ENCODE data around the gene TMEM39A. TPM values are rescaled to one million over a fixed set of nuclear protein-coding genes. Genes with fewer than 3 reads are reported as not detected.

Gene TMEM39A
- total RNA-seq, 1 experiment from 2014 or later = 46.8 TPM

GRCh38 chr3:119443179-119443578 lies 20.2 kb downstream of the TMEM39A start:
- Histone ChIP-seq H3K4me3 (no peak overlapping the region), H2AFZ (no peak overlapping the region), H3K27me3 (ENCODE audit: insufficient read depth, low read depth) (no peaks in the 10 kb centered on the region), H3K4me1 (replicated peaks; ENCODE audit: insufficient read depth) (no peaks in the 10 kb centered on the region), H3K9me2 (ENCODE audit: insufficient read depth) (no peaks in the 10 kb centered on the region), H3K4me2 (no peak overlapping the region), H3K9me3 (ENCODE audit: insufficient read depth, low read depth) (no peaks in the 10 kb centered on the region), H3K79me2 (ENCODE audit: low read depth) (no peaks in the 10 kb centered on the region), H3K36me3 (ENCODE audit: low read depth) (peaks cover 37% of the 10 kb centered on the region), H4K20me1 (ENCODE audit: insufficient read depth) (peaks cover 6% of the 10 kb centered on the region; the same call in 1 of the 2 replicates), H3K27ac (no peak overlapping the region), H3F3A (ENCODE audit: insufficient read depth, low read depth) (0 out of 2 replicates have a peak, but pooled peaks cover 5% of the 10 kb centered on the region)
- no TSS peak for BruUV-seq (replicated peaks)
- ChIA-PET CTCF (no interaction called here), POLR2A (ENCODE audit: unreplicated experiment) (interaction anchor here (0.6 kb wide), 1 partner anchor 10 kb away, joined by 23 read pairs; no protein-coding TSS in a partner anchor)
- DNase-seq = no peak
- no peak for TF ChIP-seq EZH2 (IDR thresholded peaks at IDR 0.05; ENCODE audit: low read depth)
- TF ChIP-seq CTCF (conservative IDR thresholded peaks at IDR 0.05) = no peak
- intact Hi-C loops (cut with micrococcal nuclease; ENCODE audit: unreplicated experiment) = loop anchor here (10.0 kb wide), 1 partner anchor 72 kb away; no protein-coding TSS in a partner anchor

GRCh38 chr3:119437691-119438258 lies 25.6 kb downstream of the TMEM39A start:
- intact Hi-C loops (cut with micrococcal nuclease; ENCODE audit: unreplicated experiment) = no loop called here
- Histone ChIP-seq H4K20me1 (ENCODE audit: insufficient read depth) (no peaks in the 10 kb centered on the region), H3K9me3 (ENCODE audit: insufficient read depth, low read depth) (no peaks in the 10 kb centered on the region; the same call in 1 of the 2 replicates), H3K4me2 (no peak overlapping the region), H2AFZ (no peak overlapping the region), H3K9me2 (ENCODE audit: insufficient read depth) (no peaks in the 10 kb centered on the region), H3K4me3 (no peak overlapping the region), H3K79me2 (ENCODE audit: low read depth) (no peaks in the 10 kb centered on the region), H3K27me3 (ENCODE audit: insufficient read depth, low read depth) (no peaks in the 10 kb centered on the region), H3K4me1 (replicated peaks; ENCODE audit: insufficient read depth) (no peaks in the 10 kb centered on the region), H3K27ac (no peak overlapping the region), H3F3A (ENCODE audit: insufficient read depth, low read depth) (no peaks in the 10 kb centered on the region), H3K36me3 (ENCODE audit: low read depth) (peaks cover 48% of the 10 kb centered on the region)
- POLR2A ChIA-PET (ENCODE audit: unreplicated experiment) = no interaction called here
- BruUV-seq (replicated peaks) = no TSS peak
- DNase-seq = no peak
- CTCF ChIA-PET = no interaction called here
- TF ChIP-seq EZH2 (IDR thresholded peaks at IDR 0.05; ENCODE audit: low read depth) (no peak), CTCF (conservative IDR thresholded peaks at IDR 0.05) (no peak)

GRCh38 chr3:119436977-119437376 lies 26.4 kb downstream of the TMEM39A start:
- POLR2A ChIA-PET (ENCODE audit: unreplicated experiment) = no interaction called here
- intact Hi-C loops (cut with micrococcal nuclease; ENCODE audit: unreplicated experiment) = no loop called here
- no peak overlapping the region for H3K4me2 ChIP-seq
- peaks cover 48% of the 10 kb centered on the region for H3K36me3 ChIP-seq (ENCODE audit: low read depth)
- H3K79me2 ChIP-seq (ENCODE audit: low read depth) = no peaks in the 10 kb centered on the region
- TF ChIP-seq CTCF (conservative IDR thresholded peaks at IDR 0.05) = no peak
- no peak for TF ChIP-seq EZH2 (IDR thresholded peaks at IDR 0.05; ENCODE audit: low read depth)
- H4K20me1 ChIP-seq (ENCODE audit: insufficient read depth) = no peaks in the 10 kb centered on the region
- no peaks in the 10 kb centered on the region; the same call in 1 of the 2 replicates for H3K9me3 ChIP-seq (ENCODE audit: insufficient read depth, low read depth)
- no peak for DNase-seq
- H3K27ac ChIP-seq = no peak overlapping the region
- H2AFZ ChIP-seq = no peak overlapping the region
- H3K27me3 ChIP-seq (ENCODE audit: insufficient read depth, low read depth) = no peaks in the 10 kb centered on the region
- CTCF ChIA-PET = no interaction called here
- H3K4me1 ChIP-seq (replicated peaks; ENCODE audit: insufficient read depth) = no peaks in the 10 kb centered on the region
- BruUV-seq (replicated peaks) = no TSS peak
- H3F3A ChIP-seq (ENCODE audit: insufficient read depth, low read depth) = no peaks in the 10 kb centered on the region
- no peak overlapping the region for H3K4me3 ChIP-seq
- H3K9me2 ChIP-seq (ENCODE audit: insufficient read depth) = no peaks in the 10 kb centered on the region

All from PC-9 (cell line).